OCI-LY7 (cell line): ENCODE results near the gene RPS6KA2. TPM values are rescaled to one million over a fixed set of nuclear protein-coding genes. Genes with fewer than 3 reads are reported as not detected.

ENCODE experiments used
- BruUV-seq: library from RNA; stranded (reverse); fragments of 400-500 nt; replicated peaks from 2 replicates; lab custom pipeline; 2021; lab: Mats Ljungman, UMichigan
- CTCF ChIA-PET: fragments of 300-600 bp; sonication (Branson Sonifier 250); formaldehyde crosslinking; loops from one replicate; lab custom pipeline; 2022; ENCODE audit warnings: antibody characterized with exemption; ENCODE audit not compliant: unreplicated experiment; lab: Charles Lee
- POLR2A ChIA-PET: fragments of 300-600 bp; sonication (Branson Sonifier 250); formaldehyde crosslinking; loops from one replicate; lab custom pipeline; 2022; ENCODE audit warnings: antibody characterized with exemption; lab: Charles Lee
- DNase-seq: peaks from one replicate; pipeline ENCODE4 v3.0.0-alpha.2; 2015; ENCODE audit warnings: low spot score
- H2AFZ ChIP-seq: fragments of 200-600 bp; sonication (generic), shearing (Covaris generic); 2 replicates; pipeline ENCODE4 v1.6.1; 2014; ENCODE audit warnings: mild to moderate bottlenecking, antibody characterized with exemption, low read length, moderate library complexity
- H3K27ac ChIP-seq: fragments of 200-600 bp; sonication (generic); 2 replicates; pipeline ENCODE4 v1.5.1; 2014; ENCODE audit warnings: mixed run types, low read depth, mild to moderate bottlenecking, moderate library complexity, low read length, inconsistent platforms; ENCODE audit not compliant: poor library complexity, severe bottlenecking
- H3K36me3 ChIP-seq: fragments of 200-600 bp; sonication (generic); 2 replicates; pipeline ENCODE4 v1.6.1; 2014; ENCODE audit warnings: mild to moderate bottlenecking, antibody characterized with exemption, low read length, moderate library complexity, mixed read lengths; ENCODE audit not compliant: insufficient read depth
- H3K4me1 ChIP-seq: fragments of 200-600 bp; sonication (generic); 2 replicates; pipeline ENCODE4 v1.5.1; 2014; ENCODE audit warnings: mild to moderate bottlenecking, low read length; ENCODE audit not compliant: insufficient read depth, poor library complexity, severe bottlenecking
- H3K4me2 ChIP-seq: fragments of 200-600 bp; sonication (generic); 2 replicates; pipeline ENCODE4 v1.6.1; 2014; ENCODE audit warnings: mild to moderate bottlenecking, low read length
- H3K4me3 ChIP-seq: fragments of 200-600 bp; sonication (generic); 2 replicates; pipeline ENCODE4 v1.5.1; 2014; ENCODE audit warnings: mild to moderate bottlenecking, low read depth, low read length; ENCODE audit not compliant: poor library complexity, severe bottlenecking
- H3K79me2 ChIP-seq: fragments of 200-600 bp; sonication (generic); 2 replicates; pipeline ENCODE4 v1.6.1; 2016; ENCODE audit warnings: low read depth, mild to moderate bottlenecking, low read length, moderate library complexity, mixed read lengths; ENCODE audit not compliant: insufficient read depth
- H3K9me2 ChIP-seq: fragments of 200-600 bp; sonication (generic); 2 replicates; pipeline ENCODE4 v1.6.1; 2016; ENCODE audit warnings: mild to moderate bottlenecking, low read length, mixed read lengths; ENCODE audit not compliant: insufficient read depth
- H3K9me3 ChIP-seq: fragments of 200-600 bp; sonication (generic); 2 replicates; pipeline ENCODE4 v1.6.1; 2014; ENCODE audit warnings: mild to moderate bottlenecking, mixed run types, low read length, mixed read lengths
- H4K20me1 ChIP-seq: fragments of 200-600 bp; sonication (generic); 2 replicates; pipeline ENCODE4 v1.6.1; 2014; ENCODE audit warnings: mild to moderate bottlenecking, antibody characterized with exemption, low read length, moderate library complexity, mixed read lengths; ENCODE audit not compliant: insufficient read depth
- EZH2phosphoT487 ChIP-seq: fragments of 200-600 bp; sonication (generic); IDR thresholded peaks from 2 replicates; pipeline ENCODE4 v1.6.1; 2018; ENCODE audit warnings: low read depth, borderline replicate concordance, mild to moderate bottlenecking, mixed run types, antibody characterized with exemption, low read length, moderate library complexity, mixed read lengths
- intact Hi-C: fragments of 100-400 bp; cut with micrococcal nuclease; formaldehyde crosslinking; loops from one replicate; pipeline ENCODE4 v1.10.0; 2022; ENCODE audit not compliant: unreplicated experiment
- total RNA-seq, 2 experiments: library from RNA; depleted of rRNA in 1 of 2; stranded (reverse); fragments of >200 nt in 1 of 2; shearing (Covaris generic) in 1 of 2; gene quantifications; 2 replicates each; pipeline ENCODE4 v1.2.3, GENCODE V29; 2014 to 2022
- TF ChIP-seq, protein P1 (sequence below): fragments of 200-600 bp; sonication (generic); conservative IDR thresholded peaks from 2 replicates; pipeline ENCODE4 v1.5.1; 2014; ENCODE audit warnings: mild to moderate bottlenecking, antibody characterized with exemption, low read length, moderate library complexity, mixed read lengths

Gene RPS6KA2
- total RNA-seq, 2 experiments from 2014 or later, result 0.69 to 1.9 TPM

DNA sequence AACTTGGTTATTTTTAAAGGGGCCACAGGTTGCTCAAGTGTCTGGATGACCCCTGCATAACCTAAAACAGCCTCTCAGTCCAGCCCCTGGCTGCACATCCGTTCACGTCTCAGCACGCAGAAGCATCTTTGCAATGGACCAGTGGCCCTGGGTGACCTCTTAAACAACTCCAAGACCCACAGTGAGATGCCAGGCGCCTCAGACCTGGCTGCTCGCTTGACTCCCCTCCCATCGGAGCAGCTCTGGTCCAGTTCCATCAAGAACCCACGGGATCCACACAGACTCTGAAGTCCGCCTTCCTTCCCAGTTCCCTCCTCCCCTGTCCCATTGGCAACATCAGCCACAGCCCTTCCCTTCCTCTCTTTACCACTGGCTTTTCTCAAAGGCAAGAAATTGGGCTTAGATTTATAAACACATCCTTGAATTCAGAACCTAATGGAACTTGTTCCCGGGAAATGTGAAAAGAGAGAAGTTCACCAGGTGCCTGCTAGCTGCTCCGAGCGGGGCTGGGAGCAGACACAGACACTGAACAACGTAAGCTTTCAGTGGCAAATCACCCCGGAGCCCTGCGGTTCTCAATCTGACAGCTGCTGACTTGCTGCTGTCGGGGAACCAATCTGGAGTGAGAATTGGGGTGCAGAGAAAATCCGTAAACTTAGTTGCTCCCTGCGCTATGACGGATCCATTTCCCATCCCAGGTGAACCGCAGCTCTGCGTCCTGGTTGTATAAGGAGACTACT lies 204.7 kb downstream of the RPS6KA2 start:
- ChIA-PET POLR2A (no interaction called here), CTCF (no interaction called here)
- no TSS peak for BruUV-seq
- H3K9me3 ChIP-seq, result no peaks in the 10 kb centered on the region
- TF ChIP-seq, protein P1, sequence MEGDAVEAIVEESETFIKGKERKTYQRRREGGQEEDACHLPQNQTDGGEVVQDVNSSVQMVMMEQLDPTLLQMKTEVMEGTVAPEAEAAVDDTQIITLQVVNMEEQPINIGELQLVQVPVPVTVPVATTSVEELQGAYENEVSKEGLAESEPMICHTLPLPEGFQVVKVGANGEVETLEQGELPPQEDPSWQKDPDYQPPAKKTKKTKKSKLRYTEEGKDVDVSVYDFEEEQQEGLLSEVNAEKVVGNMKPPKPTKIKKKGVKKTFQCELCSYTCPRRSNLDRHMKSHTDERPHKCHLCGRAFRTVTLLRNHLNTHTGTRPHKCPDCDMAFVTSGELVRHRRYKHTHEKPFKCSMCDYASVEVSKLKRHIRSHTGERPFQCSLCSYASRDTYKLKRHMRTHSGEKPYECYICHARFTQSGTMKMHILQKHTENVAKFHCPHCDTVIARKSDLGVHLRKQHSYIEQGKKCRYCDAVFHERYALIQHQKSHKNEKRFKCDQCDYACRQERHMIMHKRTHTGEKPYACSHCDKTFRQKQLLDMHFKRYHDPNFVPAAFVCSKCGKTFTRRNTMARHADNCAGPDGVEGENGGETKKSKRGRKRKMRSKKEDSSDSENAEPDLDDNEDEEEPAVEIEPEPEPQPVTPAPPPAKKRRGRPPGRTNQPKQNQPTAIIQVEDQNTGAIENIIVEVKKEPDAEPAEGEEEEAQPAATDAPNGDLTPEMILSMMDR, result no peak
- H3K9me2 ChIP-seq, result no peaks in the 10 kb centered on the region
- H3K79me2 ChIP-seq, result no peaks in the 10 kb centered on the region
- H3K4me3 ChIP-seq, result no peak overlapping the region
- intact Hi-C loops, result no loop called here
- H3K4me1 ChIP-seq, result no peaks in the 10 kb centered on the region
- no peak overlapping the region for H3K4me2 ChIP-seq
- no peak for DNase-seq
- no peaks in the 10 kb centered on the region for H3K36me3 ChIP-seq
- H4K20me1 ChIP-seq, result no peaks in the 10 kb centered on the region
- H2AFZ ChIP-seq, result no peak overlapping the region
- no peak overlapping the region for H3K27ac ChIP-seq

DNA sequence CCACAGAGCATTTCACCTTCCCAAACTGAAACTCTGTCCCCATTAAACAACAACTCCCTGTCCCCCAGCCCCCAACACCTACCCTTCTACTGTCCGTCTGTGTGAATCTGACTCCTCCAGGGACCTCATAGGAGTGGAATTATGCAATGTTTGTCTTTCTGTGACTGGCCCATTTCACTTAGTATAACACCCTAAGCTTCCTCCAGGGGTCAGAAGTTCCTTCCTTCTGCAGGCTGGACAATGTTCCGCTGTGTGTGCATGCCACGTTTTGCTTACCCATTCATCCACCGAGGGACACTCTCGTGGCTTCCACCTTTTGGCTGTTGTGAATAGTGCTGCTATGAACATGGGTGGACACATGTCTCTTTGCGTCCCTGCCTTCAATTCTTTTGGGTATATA lies 206.7 kb downstream of the RPS6KA2 start:
- Histone ChIP-seq H3K36me3 (no peaks in the 10 kb centered on the region), H4K20me1 (no peaks in the 10 kb centered on the region), H3K4me2 (no peak overlapping the region), H2AFZ (no peak overlapping the region), H3K27ac (no peak overlapping the region), H3K4me1 (no peaks in the 10 kb centered on the region), H3K9me2 (no peaks in the 10 kb centered on the region), H3K79me2 (no peaks in the 10 kb centered on the region), H3K9me3 (no peaks in the 10 kb centered on the region), H3K4me3 (no peak overlapping the region)
- no TSS peak for BruUV-seq
- intact Hi-C loops, result no loop called here
- TF ChIP-seq EZH2phosphoT487, result no peak
- TF ChIP-seq, protein P1, result no peak; the same call in 1 of the 2 replicates
- DNase-seq, result no peak
- ChIA-PET POLR2A (interaction anchor here (0.9 kb wide), 1 partner anchor 17 kb away, joined by 4 read pairs; no protein-coding TSS in a partner anchor), CTCF (no interaction called here)

DNA sequence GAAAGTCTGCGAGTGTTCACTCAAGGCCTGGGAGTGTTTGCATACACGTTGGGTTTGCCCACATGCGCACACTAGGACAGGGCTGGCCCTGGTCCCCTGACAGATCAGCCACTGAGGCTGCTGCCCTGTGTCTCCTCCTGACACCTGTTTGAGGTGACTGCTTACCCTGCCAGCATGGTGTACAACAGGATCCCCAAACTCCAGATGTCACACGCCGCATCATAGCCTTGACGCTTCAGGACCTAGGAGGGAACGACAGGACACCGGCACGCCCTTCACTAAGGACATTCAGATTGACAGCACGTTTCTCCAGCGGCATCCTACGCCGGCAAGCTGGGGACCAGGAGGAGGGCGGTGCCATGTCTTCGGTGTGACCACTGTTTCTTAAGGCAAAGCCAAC lies 207.3 kb downstream of the RPS6KA2 start:
- CTCF ChIA-PET, result no interaction called here
- Histone ChIP-seq H3K9me2 (no peaks in the 10 kb centered on the region), H3K27ac (no peak overlapping the region), H3K4me2 (no peak overlapping the region), H3K4me1 (no peaks in the 10 kb centered on the region), H2AFZ (no peak overlapping the region), H3K9me3 (no peaks in the 10 kb centered on the region), H3K79me2 (no peaks in the 10 kb centered on the region), H4K20me1 (no peaks in the 10 kb centered on the region), H3K4me3 (no peak overlapping the region), H3K36me3 (no peaks in the 10 kb centered on the region)
- intact Hi-C loops, result no loop called here
- no TSS peak for BruUV-seq
- no peak for DNase-seq
- POLR2A ChIA-PET, result no interaction called here
- TF ChIP-seq EZH2phosphoT487, result no peak
- TF ChIP-seq, protein P1, result no peak
